BE2C (cell line): ENCODE data around the gene MTCL1.

Experiments used
- DNase-seq: peaks from one replicate; pipeline ENCODE4 v3.0.0-alpha.2; 2020
- H3K27me3 ChIP-seq: fragments of 250-450 bp; sonication (Bioruptor Pico); 2 replicates; pipeline ENCODE4 v1.5.1; 2020; ENCODE audit warnings: mild to moderate bottlenecking
- H3K36me3 ChIP-seq: fragments of 250-450 bp; sonication (Bioruptor Pico); 2 replicates; pipeline ENCODE4 v1.5.1; 2020; ENCODE audit warnings: mild to moderate bottlenecking
- H3K4me1 ChIP-seq: fragments of 250-450 bp; sonication (Bioruptor Pico); 2 replicates; pipeline ENCODE4 v1.5.1; 2020
- H3K4me3 ChIP-seq: 2 replicates; pipeline ENCODE4 v1.5.1; 2011; ENCODE audit warnings: low read depth, low read length
- H3K9me3 ChIP-seq: fragments of 250-450 bp; sonication (Bioruptor Pico); 2 replicates; pipeline ENCODE4 v1.5.1; 2020
- CTCF ChIP-seq: IDR thresholded peaks from 2 replicates; pipeline ENCODE4 v1.5.1; 2012; ENCODE audit warnings: mild to moderate bottlenecking, low read depth, low read length

MTCL1 gene

GRCh38 chr18:8713691-8714090 lies 8.3 kb downstream of the MTCL1 start:
- Histone ChIP-seq H3K36me3 (no peaks in the 10 kb centered on the region), H3K4me3 (no peak overlapping the region), H3K27me3 (no peaks in the 10 kb centered on the region), H3K9me3 (no peaks in the 10 kb centered on the region), H3K4me1 (no peaks in the 10 kb centered on the region; the same call in 1 of the 2 replicates)
- DNase-seq = no peak
- TF ChIP-seq CTCF = no peak

GRCh38 chr18:8715599-8715998 lies 10.2 kb downstream of the MTCL1 start:
- no peaks in the 10 kb centered on the region for H3K27me3 ChIP-seq
- no peak overlapping the region for H3K4me3 ChIP-seq
- H3K9me3 ChIP-seq = no peaks in the 10 kb centered on the region
- no peaks in the 10 kb centered on the region; the same call in 1 of the 2 replicates for H3K36me3 ChIP-seq
- no peak for TF ChIP-seq CTCF
- DNase-seq = no peak
- no peaks in the 10 kb centered on the region; the same call in 1 of the 2 replicates for H3K4me1 ChIP-seq

- no peaks in the 10 kb centered on the region; the same call in 1 of the 2 replicates for H3K4me1 ChIP-seq
- no peak overlapping the region for H3K4me3 ChIP-seq
- no peaks in the 10 kb centered on the region for H3K27me3 ChIP-seq
- no peaks in the 10 kb centered on the region; the same call in 1 of the 2 replicates for H3K36me3 ChIP-seq
- TF ChIP-seq CTCF = no peak
- no peaks in the 10 kb centered on the region for H3K9me3 ChIP-seq
- no peak for DNase-seq
Observed at GRCh38 chr18:8717011-8717770, 11.8 kb downstream of the MTCL1 start.

- H3K36me3 ChIP-seq = no peaks in the 10 kb centered on the region; the same call in 1 of the 2 replicates
- no peaks in the 10 kb centered on the region; the same call in 1 of the 2 replicates for H3K4me1 ChIP-seq
- H3K9me3 ChIP-seq = no peaks in the 10 kb centered on the region
- no peak for TF ChIP-seq CTCF
- no peak overlapping the region for H3K4me3 ChIP-seq
- no peaks in the 10 kb centered on the region for H3K27me3 ChIP-seq
- DNase-seq = no peak
Observed at GRCh38 chr18:8718401-8718913, 13.1 kb downstream of the MTCL1 start.

GRCh38 chr18:8719192-8719591 lies 13.8 kb downstream of the MTCL1 start:
- H3K36me3 ChIP-seq = no peaks in the 10 kb centered on the region; the same call in 1 of the 2 replicates
- H3K9me3 ChIP-seq = no peaks in the 10 kb centered on the region
- DNase-seq = no peak
- no peak for TF ChIP-seq CTCF
- H3K27me3 ChIP-seq = no peaks in the 10 kb centered on the region
- H3K4me1 ChIP-seq = no peaks in the 10 kb centered on the region; the same call in 1 of the 2 replicates
- H3K4me3 ChIP-seq = no peak overlapping the region

- H3K27me3 ChIP-seq = no peaks in the 10 kb centered on the region
- no peaks in the 10 kb centered on the region; the same call in 1 of the 2 replicates for H3K4me1 ChIP-seq
- H3K4me3 ChIP-seq = no peak overlapping the region
- no peaks in the 10 kb centered on the region; the same call in 1 of the 2 replicates for H3K36me3 ChIP-seq
- no peaks in the 10 kb centered on the region for H3K9me3 ChIP-seq
- TF ChIP-seq CTCF = no peak
- DNase-seq = no peak
Observed at GRCh38 chr18:8720141-8720540, 14.8 kb downstream of the MTCL1 start.
